ENCODE results near the gene PATJ. TPM values are rescaled to one million over a fixed set of nuclear protein-coding genes. Genes with fewer than 3 reads are reported as not detected.
"Not testable (repeated sequence)": the region's sequence is repeated elsewhere in the genome, so short reads cannot be mapped to it uniquely, and the experiment has no call there.

The PATJ gene
- total RNA-seq, 1 donor from 2014 or later: 2.0 TPM

DNA sequence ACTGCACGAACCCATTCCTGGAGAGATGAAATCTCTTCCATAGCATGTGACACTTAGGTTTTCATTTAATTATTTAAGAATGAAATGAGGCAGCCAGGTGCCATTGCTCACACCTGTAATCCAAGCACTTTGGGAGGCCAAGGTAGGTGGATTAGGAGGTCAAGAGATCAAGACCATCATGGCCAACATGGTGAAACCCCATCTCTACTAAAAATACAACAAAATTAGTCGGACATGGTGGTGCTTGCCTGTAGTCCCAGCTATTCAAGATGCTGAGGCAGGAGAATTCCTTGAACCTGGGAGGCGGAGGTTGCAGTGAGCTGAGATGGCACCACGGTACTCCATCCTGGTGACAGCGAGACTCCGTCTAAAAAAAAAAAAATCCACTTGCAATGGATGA lies 470.1 kb downstream of the PATJ start:
- no peak for DNase-seq
- Mint-ChIP-seq H3K4me1 (ENCODE audit: low read depth, unreplicated experiment) (no peaks in the 10 kb centered on the region), H3K4me3 (ENCODE audit: unreplicated experiment) (no peak overlapping the region), H3K36me3 (ENCODE audit: unreplicated experiment) (peaks cover 23% of the 10 kb centered on the region), H3K27me3 (ENCODE audit: unreplicated experiment) (no peaks in the 10 kb centered on the region), H3K9me3 (ENCODE audit: unreplicated experiment) (peaks cover 3% of the 10 kb centered on the region), H3K27ac (ENCODE audit: unreplicated experiment) (no peak overlapping the region)
- TF ChIP-seq, protein P1, sequence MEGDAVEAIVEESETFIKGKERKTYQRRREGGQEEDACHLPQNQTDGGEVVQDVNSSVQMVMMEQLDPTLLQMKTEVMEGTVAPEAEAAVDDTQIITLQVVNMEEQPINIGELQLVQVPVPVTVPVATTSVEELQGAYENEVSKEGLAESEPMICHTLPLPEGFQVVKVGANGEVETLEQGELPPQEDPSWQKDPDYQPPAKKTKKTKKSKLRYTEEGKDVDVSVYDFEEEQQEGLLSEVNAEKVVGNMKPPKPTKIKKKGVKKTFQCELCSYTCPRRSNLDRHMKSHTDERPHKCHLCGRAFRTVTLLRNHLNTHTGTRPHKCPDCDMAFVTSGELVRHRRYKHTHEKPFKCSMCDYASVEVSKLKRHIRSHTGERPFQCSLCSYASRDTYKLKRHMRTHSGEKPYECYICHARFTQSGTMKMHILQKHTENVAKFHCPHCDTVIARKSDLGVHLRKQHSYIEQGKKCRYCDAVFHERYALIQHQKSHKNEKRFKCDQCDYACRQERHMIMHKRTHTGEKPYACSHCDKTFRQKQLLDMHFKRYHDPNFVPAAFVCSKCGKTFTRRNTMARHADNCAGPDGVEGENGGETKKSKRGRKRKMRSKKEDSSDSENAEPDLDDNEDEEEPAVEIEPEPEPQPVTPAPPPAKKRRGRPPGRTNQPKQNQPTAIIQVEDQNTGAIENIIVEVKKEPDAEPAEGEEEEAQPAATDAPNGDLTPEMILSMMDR (IDR thresholded peaks at IDR 0.05; ENCODE audit: partially characterized antibody, unreplicated experiment): no peak

DNA sequence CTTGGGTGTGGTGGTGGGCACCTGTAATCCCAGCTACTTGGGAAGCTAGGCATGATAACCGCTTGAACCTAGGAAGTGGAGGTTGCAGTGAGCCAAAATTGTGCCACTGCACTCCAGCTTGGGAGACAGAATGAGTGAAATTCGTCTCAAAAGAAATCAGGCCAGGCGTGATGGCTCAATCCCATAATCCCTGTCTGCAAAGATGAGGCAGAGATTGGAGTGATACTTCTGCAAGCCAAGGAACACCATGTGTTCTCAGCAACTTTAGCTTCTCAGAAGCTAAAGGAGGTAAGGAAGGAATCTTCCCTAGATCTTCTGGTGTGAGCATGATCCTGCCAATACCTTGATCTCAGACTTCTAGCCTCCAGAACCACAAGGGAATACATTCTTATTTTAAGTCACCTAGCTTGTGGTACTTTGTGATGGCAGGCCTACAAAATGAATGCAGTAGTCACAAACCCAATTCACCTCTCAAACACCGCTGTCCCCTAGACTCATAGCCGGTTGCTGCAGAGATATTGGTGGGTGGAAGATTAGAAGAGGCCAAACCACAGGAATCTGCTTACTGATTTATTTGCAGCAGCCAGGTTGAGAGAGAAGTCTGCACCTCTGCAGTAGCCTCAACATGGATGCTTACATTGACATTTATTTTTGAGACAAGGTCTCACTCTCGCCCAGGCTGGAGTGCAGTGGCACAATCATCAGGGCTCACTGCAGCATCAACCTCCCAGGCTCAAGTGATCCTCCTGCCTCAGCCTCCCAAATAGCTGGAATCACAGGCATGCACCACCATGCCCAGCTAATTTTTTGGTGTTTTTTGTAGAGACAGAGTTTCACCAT lies 471.0 kb downstream of the PATJ start:
- TF ChIP-seq, protein P1 (IDR thresholded peaks at IDR 0.05; ENCODE audit: partially characterized antibody, unreplicated experiment): no peak
- H3K27ac Mint-ChIP-seq (ENCODE audit: unreplicated experiment): no peak overlapping the region
- peaks cover 21% of the 10 kb centered on the region for H3K36me3 Mint-ChIP-seq (ENCODE audit: unreplicated experiment)

DNA sequence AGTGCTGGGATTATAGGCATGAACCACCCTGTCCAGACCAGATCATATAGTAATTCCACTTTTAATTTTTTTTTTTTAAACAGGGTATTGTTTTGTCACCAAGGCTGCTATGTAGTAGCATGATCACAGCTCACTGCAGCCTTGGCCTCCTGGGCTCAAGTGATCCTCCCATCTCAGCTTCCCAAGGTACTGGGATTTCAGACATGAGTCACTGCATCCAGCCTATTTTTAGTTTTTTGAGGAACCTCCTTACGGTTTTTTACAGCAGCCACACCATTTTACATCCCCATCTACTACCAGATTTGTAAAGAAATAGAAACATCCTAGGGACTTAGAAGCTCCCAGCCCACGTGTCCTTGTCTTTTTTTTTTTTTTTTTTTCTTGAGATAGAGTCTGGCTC lies 476.3 kb downstream of the PATJ start:
- Mint-ChIP-seq H3K4me1 (ENCODE audit: low read depth, unreplicated experiment) (no peaks in the 10 kb centered on the region), H3K27ac (ENCODE audit: unreplicated experiment) (no peak overlapping the region), H3K9me3 (ENCODE audit: unreplicated experiment) (no peaks in the 10 kb centered on the region), H3K36me3 (ENCODE audit: unreplicated experiment) (no peaks in the 10 kb centered on the region), H3K27me3 (ENCODE audit: unreplicated experiment) (no peaks in the 10 kb centered on the region), H3K4me3 (ENCODE audit: unreplicated experiment) (no peak overlapping the region)
- TF ChIP-seq, protein P1 (IDR thresholded peaks at IDR 0.05; ENCODE audit: partially characterized antibody, unreplicated experiment): no peak
- no peak for DNase-seq

More for the DNA sequence above, 471.0 kb downstream of the PATJ start:
- Mint-ChIP-seq H3K27me3 (ENCODE audit: unreplicated experiment) (no peaks in the 10 kb centered on the region), H3K4me1 (ENCODE audit: low read depth, unreplicated experiment) (no peaks in the 10 kb centered on the region), H3K4me3 (ENCODE audit: unreplicated experiment) (no peak overlapping the region), H3K9me3 (ENCODE audit: unreplicated experiment) (peaks cover 3% of the 10 kb centered on the region)
- DNase-seq: no peak

DNA sequence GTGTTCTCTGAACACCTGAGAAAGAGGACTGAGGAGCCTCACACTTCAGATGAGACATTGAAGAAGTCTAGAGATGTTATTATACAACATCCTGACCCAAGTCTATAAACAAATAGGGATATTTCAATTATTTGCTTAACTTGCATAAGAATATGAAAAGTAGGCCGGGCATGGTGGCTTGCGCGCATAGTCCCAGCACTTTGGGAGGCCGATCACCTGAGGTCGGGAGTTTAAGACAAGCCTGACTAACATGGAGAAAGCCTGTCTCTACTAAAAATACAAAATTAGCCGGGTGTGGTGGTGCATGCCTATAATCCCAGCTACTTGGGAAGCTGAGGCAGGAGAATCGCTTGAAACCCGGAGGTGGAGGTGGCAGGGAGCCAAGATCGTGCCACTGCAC lies 478.2 kb downstream of the PATJ start:
- H3K9me3 Mint-ChIP-seq (ENCODE audit: unreplicated experiment); H3K4me3 Mint-ChIP-seq (ENCODE audit: unreplicated experiment); H3K36me3 Mint-ChIP-seq (ENCODE audit: unreplicated experiment); H3K27ac Mint-ChIP-seq (ENCODE audit: unreplicated experiment); H3K27me3 Mint-ChIP-seq (ENCODE audit: unreplicated experiment); H3K4me1 Mint-ChIP-seq (ENCODE audit: low read depth, unreplicated experiment); DNase-seq: not testable (repeated sequence)

DNA sequence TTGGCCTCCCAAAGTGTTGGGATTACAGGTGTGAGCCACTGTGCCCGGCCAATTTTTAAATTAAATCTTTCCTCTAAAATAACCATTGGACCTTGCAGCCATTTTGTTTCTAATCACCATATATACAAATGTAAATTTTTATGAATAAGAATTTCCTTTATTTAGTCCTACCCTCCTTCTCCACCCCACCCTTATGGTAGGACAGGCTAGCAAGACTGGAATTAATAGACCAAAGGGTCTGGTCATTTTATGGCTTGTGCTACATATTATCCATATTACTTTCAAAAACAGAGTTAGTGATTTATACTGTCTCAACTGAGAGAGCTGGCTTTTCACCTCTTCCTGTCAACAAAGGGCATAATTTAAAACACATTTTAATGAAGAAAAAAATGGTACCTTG lies 478.9 kb downstream of the PATJ start:
- no peaks in the 10 kb centered on the region for H3K36me3 Mint-ChIP-seq (ENCODE audit: unreplicated experiment)
- no peak overlapping the region for H3K4me3 Mint-ChIP-seq (ENCODE audit: unreplicated experiment)
- no peak overlapping the region for H3K27ac Mint-ChIP-seq (ENCODE audit: unreplicated experiment)
- H3K27me3 Mint-ChIP-seq (ENCODE audit: unreplicated experiment): no peaks in the 10 kb centered on the region
- no peaks in the 10 kb centered on the region for H3K9me3 Mint-ChIP-seq (ENCODE audit: unreplicated experiment)
- no peaks in the 10 kb centered on the region for H3K4me1 Mint-ChIP-seq (ENCODE audit: low read depth, unreplicated experiment)
- no peak for DNase-seq
- TF ChIP-seq, protein P1 (IDR thresholded peaks at IDR 0.05; ENCODE audit: partially characterized antibody, unreplicated experiment): no peak
